Measurements from ENCODE around the gene PPP3R2.

Gene PPP3R2

GRCh38 chr9:101594796-101595195, at the start of gene PPP3R2:
PPP3R2 (minus strand) TSS chr9:101594969; CDS start chr9:101594921, 48 bp downstream.
- DNase-seq (ENCODE audit: insufficient read length, low spot score) (no peak), FAIRE-seq (no peak)

GRCh38 chr9:101639785-101640665, 45.3 kb upstream of the PPP3R2 start:
- DNase-seq (ENCODE audit: insufficient read length, low spot score) (no peak), FAIRE-seq (no peak)

- FAIRE-seq (no peak), DNase-seq (ENCODE audit: insufficient read length, low spot score) (no peak)
Measured at GRCh38 chr9:101639311-101639710, 44.5 kb upstream of the PPP3R2 start.

GRCh38 chr9:101636247-101636646, 41.5 kb upstream of the PPP3R2 start:
- FAIRE-seq (no peak), DNase-seq (ENCODE audit: insufficient read length, low spot score) (no peak)

- FAIRE-seq (no peak), DNase-seq (ENCODE audit: insufficient read length, low spot score) (no peak)
Measured at GRCh38 chr9:101635473-101635872, 40.7 kb upstream of the PPP3R2 start.

GRCh38 chr9:101634741-101635409, 40.1 kb upstream of the PPP3R2 start:
- DNase-seq (ENCODE audit: insufficient read length, low spot score) (no peak), FAIRE-seq (no peak)

GRCh38 chr9:101632611-101633010, 37.8 kb upstream of the PPP3R2 start:
- DNase-seq (ENCODE audit: insufficient read length, low spot score) (no peak), FAIRE-seq (no peak)

GRCh38 chr9:101631892-101632291, 37.1 kb upstream of the PPP3R2 start:
- DNase-seq (ENCODE audit: insufficient read length, low spot score): no peak
- FAIRE-seq: no peak

- DNase-seq (ENCODE audit: insufficient read length, low spot score) (no peak), FAIRE-seq (no peak)
Measured at GRCh38 chr9:101629636-101630035, 34.9 kb upstream of the PPP3R2 start.

- DNase-seq (ENCODE audit: insufficient read length, low spot score) (no peak), FAIRE-seq (no peak)
Measured at GRCh38 chr9:101628173-101628572, 33.4 kb upstream of the PPP3R2 start.

- DNase-seq (ENCODE audit: insufficient read length, low spot score): no peak
- no peak for FAIRE-seq
Measured at GRCh38 chr9:101626295-101626694, 31.5 kb upstream of the PPP3R2 start.

GRCh38 chr9:101625876-101626275, 31.1 kb upstream of the PPP3R2 start:
- no peak for FAIRE-seq
- DNase-seq (ENCODE audit: insufficient read length, low spot score): no peak

GRCh38 chr9:101620452-101620851, 25.7 kb upstream of the PPP3R2 start:
- FAIRE-seq (no peak), DNase-seq (ENCODE audit: insufficient read length, low spot score) (no peak)

GRCh38 chr9:101618698-101619097, 23.9 kb upstream of the PPP3R2 start:
- no peak for FAIRE-seq
- DNase-seq (ENCODE audit: insufficient read length, low spot score): no peak

- no peak for FAIRE-seq
- DNase-seq (ENCODE audit: insufficient read length, low spot score): no peak
Measured at GRCh38 chr9:101605547-101605946, 10.8 kb upstream of the PPP3R2 start.

GRCh38 chr9:101604296-101604695, 9.5 kb upstream of the PPP3R2 start:
- FAIRE-seq (no peak), DNase-seq (ENCODE audit: insufficient read length, low spot score) (no peak)

- no peak for FAIRE-seq
- peak; percentile 46 for DNase-seq (ENCODE audit: insufficient read length, low spot score)
Measured at GRCh38 chr9:101601904-101602765, 7.4 kb upstream of the PPP3R2 start.

- no peak for FAIRE-seq
- no peak for DNase-seq (ENCODE audit: insufficient read length, low spot score)
Measured at GRCh38 chr9:101593345-101593744, 1.4 kb downstream of the PPP3R2 start.

GRCh38 chr9:101592788-101593187, 2.0 kb downstream of the PPP3R2 start:
- no peak for FAIRE-seq

GRCh38 chr9:101591787-101592446, 2.9 kb downstream of the PPP3R2 start:
- DNase-seq (ENCODE audit: insufficient read length, low spot score): no peak
- no peak for FAIRE-seq

More at GRCh38 chr9:101592788-101593187, 2.0 kb downstream of the PPP3R2 start:
- no peak for DNase-seq (ENCODE audit: insufficient read length, low spot score)

Measured in HTR-8/SVneo (cell line).